Neural cell (in vitro differentiated cells): ENCODE measurements around the gene PIP4K2A. TPM values are rescaled to one million over a fixed set of nuclear protein-coding genes. Genes with fewer than 3 reads are reported as not detected.

Source experiments
- H2AFZ ChIP-seq: fragments of 200-600, 300-800 bp; sonication (generic), shearing (Covaris generic); 2 replicates; pipeline ENCODE4 v1.6.0; 2014; ENCODE audit warnings: low read depth, mild to moderate bottlenecking, antibody characterized with exemption, low read length, moderate library complexity
- H3F3A ChIP-seq: fragments of 200-600 bp; shearing (Covaris generic); 2 replicates; pipeline ENCODE4 v1.6.1; 2016; ENCODE audit warnings: mild to moderate bottlenecking, moderate library complexity, mixed read lengths, antibody characterized with exemption, low read length; ENCODE audit not compliant: insufficient read depth, poor library complexity, severe bottlenecking
- H3K27ac ChIP-seq: fragments of 200-600, 300-800 bp; sonication (generic), shearing (Covaris generic); 2 replicates; pipeline ENCODE4 v1.5.1; 2014; ENCODE audit warnings: mild to moderate bottlenecking, low read length, moderate library complexity
- H3K27me3 ChIP-seq: fragments of 300-800, 200-600 bp; sonication (generic), shearing (Covaris generic); 2 replicates; pipeline ENCODE4 v1.6.0; 2014; ENCODE audit warnings: mild to moderate bottlenecking, low read depth, low read length, moderate library complexity; ENCODE audit not compliant: insufficient read depth
- H3K36me3 ChIP-seq: fragments of 300-800, 200-600 bp; sonication (generic), shearing (Covaris generic); 2 replicates; pipeline ENCODE4 v1.5.1; 2014; ENCODE audit warnings: mild to moderate bottlenecking, antibody characterized with exemption, low read length, moderate library complexity; ENCODE audit not compliant: insufficient read depth
- H3K4me2 ChIP-seq: fragments of 300-800, 200-600 bp; sonication (generic), shearing (Covaris generic); 2 replicates; pipeline ENCODE4 v1.6.0; 2014; ENCODE audit warnings: mild to moderate bottlenecking, low read length
- H3K4me3 ChIP-seq: fragments of 300-800, 200-600 bp; sonication (generic), shearing (Covaris generic); 2 replicates; pipeline ENCODE4 v1.5.1; 2014; ENCODE audit warnings: mild to moderate bottlenecking, low read length, moderate library complexity
- H3K79me2 ChIP-seq: fragments of 200-600 bp; shearing (Covaris generic); replicated peaks from 2 replicates; pipeline ENCODE4 v1.6.0; 2014; ENCODE audit warnings: mild to moderate bottlenecking, low read length, moderate library complexity; ENCODE audit not compliant: insufficient read depth
- H3K9ac ChIP-seq: fragments of 300-800, 200-600 bp; sonication (generic), shearing (Covaris generic); 2 replicates; pipeline ENCODE4 v1.6.1; 2016; ENCODE audit warnings: mild to moderate bottlenecking, low read length, mixed read lengths
- H3K9me2 ChIP-seq: fragments of 200-600 bp; shearing (Covaris generic); 2 replicates; pipeline ENCODE4 v1.6.1; 2016; ENCODE audit warnings: mild to moderate bottlenecking, low read length, mixed read lengths; ENCODE audit not compliant: insufficient read depth
- H3K9me3 ChIP-seq: fragments of 200-600, 300-800 bp; sonication (generic), shearing (Covaris generic); 2 replicates; pipeline ENCODE4 v1.6.1; 2016; ENCODE audit warnings: mild to moderate bottlenecking, mixed run types, low read length, moderate library complexity, mixed read lengths
- H4K20me1 ChIP-seq: fragments of 200-600 bp; shearing (Covaris generic); 2 replicates; pipeline ENCODE4 v1.6.1; 2016; ENCODE audit warnings: mild to moderate bottlenecking, mixed run types; ENCODE audit not compliant: insufficient read depth
- EP300 ChIP-seq: fragments of 450-650 bp; conservative IDR thresholded peaks from 2 replicates; pipeline ENCODE4 v1.6.1; 2014; ENCODE audit warnings: antibody characterized with exemption, mild to moderate bottlenecking, moderate library complexity; ENCODE audit not compliant: poor library complexity, severe bottlenecking
- EZH2 ChIP-seq: fragments of 200-600, 300-800 bp; shearing (Covaris generic), sonication (generic); IDR thresholded peaks from 2 replicates; pipeline ENCODE4 v1.6.1; 2014; ENCODE audit warnings: antibody characterized with exemption, low read length, borderline replicate concordance, mild to moderate bottlenecking; ENCODE audit not compliant: insufficient read depth, poor library complexity, severe bottlenecking
- MXI1 ChIP-seq: fragments of 450-650 bp; conservative IDR thresholded peaks from 2 replicates; pipeline ENCODE4 v1.6.1; 2014; ENCODE audit warnings: antibody characterized with exemption, mild to moderate bottlenecking; ENCODE audit not compliant: poor library complexity, severe bottlenecking
- POLR2AphosphoS5 ChIP-seq: IDR thresholded peaks from 2 replicates; pipeline ENCODE4 v1.6.1; 2012
- RAD21 ChIP-seq: fragments of 450-650 bp; conservative IDR thresholded peaks from 2 replicates; pipeline ENCODE4 v1.6.1; 2014; ENCODE audit warnings: antibody characterized with exemption, mild to moderate bottlenecking, moderate library complexity
- SMC3 ChIP-seq: fragments of 450-650 bp; conservative IDR thresholded peaks from 2 replicates; pipeline ENCODE4 v1.6.1; 2014; ENCODE audit warnings: antibody characterized with exemption, mild to moderate bottlenecking, moderate library complexity; ENCODE audit not compliant: poor library complexity
- TAF1 ChIP-seq: IDR thresholded peaks from 2 replicates; pipeline ENCODE4 v1.6.1; 2012; ENCODE audit warnings: low read depth
- polyA plus RNA-seq: library from polyadenylated mRNA; depleted of rRNA; stranded (reverse); fragments of >200 nt; gene quantifications from 2 replicates; pipeline ENCODE4 v1.2.3, GENCODE V29; 2014
- TF ChIP-seq, protein P1 (sequence below): fragments of 450-650 bp; IDR thresholded peaks from 2 replicates; pipeline ENCODE4 v1.5.1; 2014; ENCODE audit warnings: antibody characterized with exemption, mild to moderate bottlenecking, moderate library complexity; ENCODE audit not compliant: poor library complexity, severe bottlenecking
- TF ChIP-seq, protein P2 (sequence below): IDR thresholded peaks from 2 replicates; pipeline ENCODE4 v1.6.1; 2012; ENCODE audit warnings: borderline replicate concordance

The PIP4K2A gene
- polyA plus RNA-seq, 1 donor from 2014 or later = 12.6 TPM

- TF ChIP-seq, protein P1, sequence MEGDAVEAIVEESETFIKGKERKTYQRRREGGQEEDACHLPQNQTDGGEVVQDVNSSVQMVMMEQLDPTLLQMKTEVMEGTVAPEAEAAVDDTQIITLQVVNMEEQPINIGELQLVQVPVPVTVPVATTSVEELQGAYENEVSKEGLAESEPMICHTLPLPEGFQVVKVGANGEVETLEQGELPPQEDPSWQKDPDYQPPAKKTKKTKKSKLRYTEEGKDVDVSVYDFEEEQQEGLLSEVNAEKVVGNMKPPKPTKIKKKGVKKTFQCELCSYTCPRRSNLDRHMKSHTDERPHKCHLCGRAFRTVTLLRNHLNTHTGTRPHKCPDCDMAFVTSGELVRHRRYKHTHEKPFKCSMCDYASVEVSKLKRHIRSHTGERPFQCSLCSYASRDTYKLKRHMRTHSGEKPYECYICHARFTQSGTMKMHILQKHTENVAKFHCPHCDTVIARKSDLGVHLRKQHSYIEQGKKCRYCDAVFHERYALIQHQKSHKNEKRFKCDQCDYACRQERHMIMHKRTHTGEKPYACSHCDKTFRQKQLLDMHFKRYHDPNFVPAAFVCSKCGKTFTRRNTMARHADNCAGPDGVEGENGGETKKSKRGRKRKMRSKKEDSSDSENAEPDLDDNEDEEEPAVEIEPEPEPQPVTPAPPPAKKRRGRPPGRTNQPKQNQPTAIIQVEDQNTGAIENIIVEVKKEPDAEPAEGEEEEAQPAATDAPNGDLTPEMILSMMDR = no peak
- TF ChIP-seq SMC3 = no peak
- no peak for TF ChIP-seq MXI1
- H3K9me3 ChIP-seq = no peaks in the 10 kb centered on the region
- H3K4me2 ChIP-seq = no peak overlapping the region
- H3K36me3 ChIP-seq = no peaks in the 10 kb centered on the region
- H4K20me1 ChIP-seq = no peaks in the 10 kb centered on the region
- H3K4me3 ChIP-seq = no peak overlapping the region
- H3K79me2 ChIP-seq = no peaks in the 10 kb centered on the region
- H3K27me3 ChIP-seq = no peaks in the 10 kb centered on the region
- H3K9ac ChIP-seq = no peak overlapping the region
- no peaks in the 10 kb centered on the region for H3K9me2 ChIP-seq
- no peak overlapping the region for H3K27ac ChIP-seq
- H3F3A ChIP-seq = no peaks in the 10 kb centered on the region
- H2AFZ ChIP-seq = no peak overlapping the region
Measured at GRCh38 chr10:22754296-22754695, 39.9 kb upstream of the PIP4K2A start.

GRCh38 chr10:22753786-22754185 is 39.4 kb upstream of the PIP4K2A start:
- H3K9me2 ChIP-seq = no peaks in the 10 kb centered on the region
- no peak overlapping the region for H3K27ac ChIP-seq
- H3K79me2 ChIP-seq = no peaks in the 10 kb centered on the region
- no peaks in the 10 kb centered on the region for H3K9me3 ChIP-seq
- no peak overlapping the region for H3K4me2 ChIP-seq
- no peaks in the 10 kb centered on the region for H3K36me3 ChIP-seq
- H3K4me3 ChIP-seq = no peak overlapping the region
- H3K9ac ChIP-seq = no peak overlapping the region
- H4K20me1 ChIP-seq = no peaks in the 10 kb centered on the region
- no peaks in the 10 kb centered on the region for H3F3A ChIP-seq
- no peaks in the 10 kb centered on the region for H3K27me3 ChIP-seq
- TF ChIP-seq, protein P2, sequence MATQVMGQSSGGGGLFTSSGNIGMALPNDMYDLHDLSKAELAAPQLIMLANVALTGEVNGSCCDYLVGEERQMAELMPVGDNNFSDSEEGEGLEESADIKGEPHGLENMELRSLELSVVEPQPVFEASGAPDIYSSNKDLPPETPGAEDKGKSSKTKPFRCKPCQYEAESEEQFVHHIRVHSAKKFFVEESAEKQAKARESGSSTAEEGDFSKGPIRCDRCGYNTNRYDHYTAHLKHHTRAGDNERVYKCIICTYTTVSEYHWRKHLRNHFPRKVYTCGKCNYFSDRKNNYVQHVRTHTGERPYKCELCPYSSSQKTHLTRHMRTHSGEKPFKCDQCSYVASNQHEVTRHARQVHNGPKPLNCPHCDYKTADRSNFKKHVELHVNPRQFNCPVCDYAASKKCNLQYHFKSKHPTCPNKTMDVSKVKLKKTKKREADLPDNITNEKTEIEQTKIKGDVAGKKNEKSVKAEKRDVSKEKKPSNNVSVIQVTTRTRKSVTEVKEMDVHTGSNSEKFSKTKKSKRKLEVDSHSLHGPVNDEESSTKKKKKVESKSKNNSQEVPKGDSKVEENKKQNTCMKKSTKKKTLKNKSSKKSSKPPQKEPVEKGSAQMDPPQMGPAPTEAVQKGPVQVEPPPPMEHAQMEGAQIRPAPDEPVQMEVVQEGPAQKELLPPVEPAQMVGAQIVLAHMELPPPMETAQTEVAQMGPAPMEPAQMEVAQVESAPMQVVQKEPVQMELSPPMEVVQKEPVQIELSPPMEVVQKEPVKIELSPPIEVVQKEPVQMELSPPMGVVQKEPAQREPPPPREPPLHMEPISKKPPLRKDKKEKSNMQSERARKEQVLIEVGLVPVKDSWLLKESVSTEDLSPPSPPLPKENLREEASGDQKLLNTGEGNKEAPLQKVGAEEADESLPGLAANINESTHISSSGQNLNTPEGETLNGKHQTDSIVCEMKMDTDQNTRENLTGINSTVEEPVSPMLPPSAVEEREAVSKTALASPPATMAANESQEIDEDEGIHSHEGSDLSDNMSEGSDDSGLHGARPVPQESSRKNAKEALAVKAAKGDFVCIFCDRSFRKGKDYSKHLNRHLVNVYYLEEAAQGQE = no peak
- TF ChIP-seq EP300 (no peak), SMC3 (no peak), POLR2AphosphoS5 (no peak), TAF1 (no peak), EZH2 (no peak), MXI1 (no peak), RAD21 (no peak)
- TF ChIP-seq, protein P1 = no peak
- no peak overlapping the region for H2AFZ ChIP-seq
